HT1080 (cell line): ENCODE results near the gene GMCL2. TPM values are rescaled to one million over a fixed set of nuclear protein-coding genes. Genes with fewer than 3 reads are reported as not detected.

ENCODE experiments used
- DNase-seq: peaks from one replicate; pipeline ENCODE4 v3.0.0-alpha.2; 2015; ENCODE audit warnings: low read depth
- total RNA-seq: library from RNA; depleted of rRNA; stranded (reverse); fragments of >200 nt; shearing (Covaris generic); gene quantifications from 2 replicates; pipeline ENCODE4 v1.2.3, GENCODE V29; 2014; rRNA removed

The GMCL2 gene
- total RNA-seq, 1 experiment from 2014 or later: not detected

GRCh38 chr5:178143901-178144300 is 43.3 kb downstream of the GMCL2 start:
- no peak for DNase-seq

GRCh38 chr5:178143246-178143645 is 43.9 kb downstream of the GMCL2 start:
- DNase-seq: no peak

DNA sequence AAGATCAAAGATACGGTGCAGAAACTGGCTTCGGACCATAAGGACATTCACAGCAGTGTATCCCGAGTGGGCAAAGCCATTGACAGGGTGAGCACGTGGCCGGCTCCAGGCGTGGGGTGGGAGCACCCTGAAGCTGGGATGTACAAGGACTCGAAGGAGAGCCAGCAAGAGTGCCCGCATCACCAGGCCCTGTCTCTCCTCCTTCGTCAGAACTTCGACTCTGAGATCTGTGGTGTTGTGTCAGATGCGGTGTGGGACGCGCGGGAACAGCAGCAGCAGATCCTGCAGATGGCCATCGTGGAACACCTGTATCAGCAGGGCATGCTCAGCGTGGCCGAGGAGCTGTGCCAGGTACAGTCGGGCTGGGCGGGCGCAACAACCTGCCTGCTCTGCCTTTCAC is 44.5 kb downstream of the GMCL2 start:
- no peak for DNase-seq

- no peak for DNase-seq
Measured at GRCh38 chr5:178141550-178141949, 45.6 kb downstream of the GMCL2 start.

- DNase-seq: no peak
Measured at GRCh38 chr5:178137991-178138390, 49.2 kb downstream of the GMCL2 start.

DNA sequence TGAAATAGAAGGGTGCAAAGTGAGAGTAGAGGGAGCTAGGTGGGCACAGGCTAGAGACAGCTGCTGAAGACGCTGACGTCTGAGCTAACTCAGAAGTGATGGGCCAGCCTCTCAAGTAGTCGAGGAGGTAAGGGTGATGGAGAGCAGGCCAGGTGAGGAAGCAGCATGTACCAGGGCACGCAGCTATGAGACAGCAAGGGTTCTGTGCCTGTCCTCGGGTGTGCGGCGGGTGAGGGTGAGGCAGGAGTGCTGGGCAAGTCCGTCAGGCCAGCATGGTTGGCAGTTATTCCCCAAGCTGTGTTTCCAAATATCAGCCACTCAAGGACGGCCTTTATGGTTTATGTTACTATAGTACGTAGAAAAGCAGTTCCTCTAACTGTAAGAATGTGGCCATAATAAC is 50.2 kb downstream of the GMCL2 start:
- no peak for DNase-seq

Other genes with a start within 250 kb of the GMCL2 start
- not detected in 2 replicates for gene PROP1, start 191.1 kb downstream of the GMCL2 start, total RNA-seq
- gene N4BP3, start 73.8 kb downstream of the GMCL2 start, total RNA-seq: 0.03 and 0.08 TPM in 2 replicates
- gene RMND5B, start 56.4 kb downstream of the GMCL2 start, total RNA-seq: 23.0 and 24.4 TPM in 2 replicates
- gene NHP2, start 33.5 kb downstream of the GMCL2 start, total RNA-seq: 521 and 563 TPM in 2 replicates
- 142 and 170 TPM in 2 replicates for gene HNRNPAB, start 17.2 kb upstream of the GMCL2 start, total RNA-seq
- gene PHYKPL, start 45.4 kb upstream of the GMCL2 start, total RNA-seq: 11.8 and 12.8 TPM in 2 replicates